AG10803 (cell line): ENCODE measurements around the gene FLNA.

ENCODE experiments used
- DNase-seq: peaks from one replicate; pipeline ENCODE4 v3.0.0; 2010; ENCODE audit warnings: low read depth
- H3K4me3 ChIP-seq: 2 replicates; pipeline ENCODE4 v1.5.1; 2011; ENCODE audit warnings: mild to moderate bottlenecking, low read length, control low read depth
- CTCF ChIP-seq: conservative IDR thresholded peaks from 2 replicates; pipeline ENCODE4 v1.5.1; 2011; ENCODE audit warnings: mild to moderate bottlenecking, low read length, control low read depth, inconsistent platforms

FLNA gene

GRCh38 chrX:154322890-154323289 is 51.5 kb downstream of the FLNA start:
- no peak for TF ChIP-seq CTCF
- no peak overlapping the region for H3K4me3 ChIP-seq
- DNase-seq, result no peak

DNA sequence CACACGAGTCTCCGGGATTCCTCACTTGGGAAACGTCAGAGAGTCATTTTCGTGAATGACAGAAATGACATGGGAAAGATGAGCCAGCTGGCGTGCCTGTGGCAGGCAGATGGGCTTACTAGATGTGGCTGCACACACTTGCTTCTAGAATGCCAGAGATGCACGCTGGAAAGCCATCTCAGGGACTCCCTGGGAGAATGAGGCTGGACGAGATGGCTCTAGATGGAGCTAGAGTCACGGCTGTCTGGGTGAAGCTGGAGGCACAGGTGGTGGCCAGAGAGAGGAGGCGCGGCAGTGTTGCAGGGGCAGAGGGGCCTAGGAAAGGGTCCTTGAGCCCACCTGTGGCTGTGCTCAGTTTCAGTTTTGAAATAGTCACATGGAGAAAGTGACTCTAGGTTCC is 52.8 kb downstream of the FLNA start:
- TF ChIP-seq CTCF, result peak; percentile 25
- no peak overlapping the region for H3K4me3 ChIP-seq
- no peak for DNase-seq

DNA sequence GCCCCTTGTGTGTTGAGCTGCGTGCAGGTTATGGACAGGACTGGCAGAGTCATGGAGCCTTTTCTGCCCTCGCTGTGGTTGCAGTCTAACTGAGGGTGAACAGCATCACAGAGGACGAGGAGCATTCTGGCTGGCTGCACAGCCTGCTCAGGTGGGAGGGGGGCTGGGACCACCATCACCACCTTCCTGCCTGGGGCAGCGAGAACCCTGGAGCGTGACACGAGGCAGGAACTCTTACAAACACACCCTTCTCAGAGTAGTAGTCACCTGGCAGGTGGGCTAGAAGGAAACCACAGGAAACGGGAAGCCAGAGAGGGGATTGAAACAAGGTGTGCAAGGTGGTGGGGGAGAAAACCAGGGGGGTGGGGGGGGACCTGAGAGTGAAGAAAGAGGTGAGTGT is 53.3 kb downstream of the FLNA start:
- DNase-seq, result no peak
- TF ChIP-seq CTCF, result no peak
- H3K4me3 ChIP-seq, result no peak overlapping the region

DNA sequence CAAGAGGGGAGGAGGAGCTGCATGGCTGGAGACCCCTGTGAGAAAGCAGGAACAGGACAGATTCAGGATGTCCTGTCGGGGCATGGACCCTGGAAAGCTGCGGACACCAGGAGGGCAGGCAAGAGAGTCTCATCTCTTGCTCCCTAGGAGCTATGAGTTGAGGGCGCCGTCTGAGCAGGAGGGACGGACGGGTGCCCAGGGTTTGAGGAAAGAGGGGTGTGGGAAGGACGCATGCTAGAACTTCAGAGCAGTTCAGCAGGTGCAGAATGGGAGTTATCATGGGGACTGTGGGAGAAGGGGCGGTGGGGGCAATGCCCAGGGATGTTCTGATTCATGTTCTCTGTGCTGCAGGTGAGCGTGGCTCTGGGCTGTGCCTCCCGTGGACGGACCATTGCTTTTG is 54.0 kb downstream of the FLNA start:
- no peak for TF ChIP-seq CTCF
- no peak overlapping the region for H3K4me3 ChIP-seq
- no peak for DNase-seq

DNA sequence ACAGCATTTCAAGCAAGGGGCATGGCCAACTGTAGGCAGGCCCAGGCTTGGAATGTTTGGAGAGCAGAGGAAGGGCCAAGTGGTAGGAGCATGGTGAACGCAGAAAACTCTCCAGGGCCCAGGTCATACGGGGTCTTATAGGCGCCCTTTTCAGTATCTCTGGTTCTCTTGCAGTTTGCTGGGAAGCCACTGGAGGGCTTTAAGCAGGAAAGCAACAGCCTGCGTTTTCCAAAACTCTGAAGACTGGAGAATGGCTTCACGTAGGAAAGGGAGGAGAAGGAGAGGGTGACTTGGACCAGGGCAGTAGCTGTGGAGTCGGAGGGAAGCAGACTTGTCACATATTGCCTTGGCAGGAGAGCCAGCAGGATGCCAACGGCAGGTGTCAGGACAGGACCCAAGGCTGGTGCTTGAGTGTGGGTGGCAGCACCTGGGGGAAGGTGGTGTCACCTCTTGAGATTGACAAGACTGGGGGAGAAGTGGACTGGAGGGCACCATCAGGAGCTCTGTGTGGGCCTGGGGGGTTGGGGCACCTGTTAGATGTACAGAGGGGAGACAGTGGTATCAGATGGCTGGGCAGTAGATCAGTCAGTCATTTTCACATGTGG is 56.9 kb downstream of the FLNA start:
- peak; percentile 57 for TF ChIP-seq CTCF
- no peak overlapping the region for H3K4me3 ChIP-seq
- peak; percentile 26 for DNase-seq

DNA sequence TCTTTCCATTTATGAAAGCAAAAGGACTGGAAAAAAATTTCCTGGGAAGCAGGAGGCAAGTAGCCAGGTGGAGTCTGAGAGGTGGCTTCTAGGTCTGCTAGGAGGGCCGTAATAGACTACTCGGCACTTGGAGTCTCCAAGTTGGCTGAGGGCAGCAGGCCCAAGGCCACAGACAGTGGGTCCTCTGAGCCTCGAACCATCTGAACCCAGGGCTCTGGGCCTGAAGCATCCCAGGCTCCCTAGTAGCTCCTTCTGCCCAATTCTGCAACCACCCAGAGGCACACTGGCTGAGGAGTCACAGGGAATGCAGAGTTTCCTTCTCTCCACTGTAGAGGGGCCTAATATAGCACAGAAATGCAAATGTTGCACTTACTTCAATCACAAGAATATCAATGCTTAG is 59.0 kb downstream of the FLNA start:
- TF ChIP-seq CTCF, result no peak
- no peak for DNase-seq

GRCh38 chrX:154313147-154313546 is 61.3 kb downstream of the FLNA start:
- TF ChIP-seq CTCF, result no peak
- H3K4me3 ChIP-seq, result no peak overlapping the region
- no peak for DNase-seq

More for the DNA sequence above, 59.0 kb downstream of the FLNA start:
- no peak overlapping the region for H3K4me3 ChIP-seq
